Caki2 (cell line): ENCODE data around the gene SPEG. TPM values are rescaled to one million over a fixed set of nuclear protein-coding genes. Genes with fewer than 3 reads are reported as not detected.
"Not testable (repeated sequence)": the region's sequence is repeated elsewhere in the genome, so short reads cannot be mapped to it uniquely, and the experiment has no call there.

Source experiments
- DNase-seq: peaks from one replicate; pipeline ENCODE4 v3.0.0-alpha.2; 2015; ENCODE audit warnings: low read depth
- in situ Hi-C: cut with HindIII; loops from 2 replicates; pipeline ENCODE4 v1.10.0; 2016; ENCODE audit warnings: low sequenced_read_pairs, low pct_unique_long_range_greater_than_20kb, mixed read lengths
- total RNA-seq: library from RNA; depleted of rRNA; stranded (reverse); fragments of >200 nt; shearing (Covaris generic); gene quantifications from 2 replicates; pipeline ENCODE4 v1.2.3, GENCODE V29; 2014; ENCODE audit warnings: low replicate concordance

SPEG gene
- total RNA-seq, 1 experiment from 2014 or later = 8.4 TPM

- DNase-seq = no peak
- in situ Hi-C loops = no loop called here
Observed at GRCh38 chr2:219403861-219404260, 30.8 kb upstream of the SPEG start.

DNA sequence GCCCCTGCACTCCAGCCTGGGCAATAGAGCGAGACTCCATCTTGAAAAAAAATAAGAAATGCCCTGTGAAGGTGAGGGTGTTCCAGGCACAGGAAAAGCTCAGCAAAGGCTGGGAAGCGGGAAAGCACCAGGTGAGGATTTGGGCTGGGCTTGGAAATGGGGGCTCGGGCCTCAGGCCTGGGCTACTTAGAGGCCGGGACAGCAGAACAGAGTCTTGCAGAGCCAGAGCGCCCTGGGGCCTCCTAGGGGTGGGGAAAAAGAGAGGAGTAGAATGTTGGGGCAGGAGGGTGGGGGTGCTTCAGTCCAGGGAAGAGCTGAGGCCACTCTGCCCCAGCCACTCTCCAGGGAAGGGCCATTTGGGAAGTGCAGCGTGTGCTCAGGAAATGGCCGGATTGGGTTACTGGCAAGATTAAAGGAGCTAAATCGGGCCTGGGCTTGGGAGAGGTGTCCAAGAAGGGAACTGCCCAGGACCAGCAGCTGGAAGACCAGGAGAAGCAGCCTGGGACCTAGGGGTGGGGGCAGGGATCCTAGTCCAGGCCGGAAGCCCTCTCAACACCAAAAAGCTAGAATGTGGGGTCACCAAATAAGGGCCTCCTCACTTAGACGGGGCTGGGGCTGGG lies 30.2 kb upstream of the SPEG start:
- in situ Hi-C loops = no loop called here
- no peak for DNase-seq

- in situ Hi-C loops = no loop called here
Observed at GRCh38 chr2:219404954-219405353, 29.7 kb upstream of the SPEG start.

DNA sequence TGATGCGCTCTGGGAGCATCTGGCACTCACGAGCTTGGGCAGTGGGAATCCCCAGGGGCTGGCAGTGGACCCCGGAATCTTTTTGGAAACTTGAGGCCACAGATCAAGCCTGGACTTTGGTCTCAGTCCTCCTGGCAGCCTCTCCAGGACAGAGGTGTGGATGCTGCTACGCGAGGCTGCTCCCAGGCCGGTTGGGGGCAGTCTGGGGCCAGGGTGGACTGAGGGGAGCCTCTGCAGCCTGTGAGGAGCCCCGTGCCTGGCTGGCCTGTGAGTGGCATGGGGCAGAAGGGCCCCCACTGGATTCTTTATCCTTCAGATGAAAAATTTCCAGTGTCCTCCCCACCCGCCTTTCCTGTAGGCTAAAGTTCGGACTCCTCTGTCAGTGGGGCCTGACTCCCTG lies 29.2 kb upstream of the SPEG start:
- in situ Hi-C loops = no loop called here
- DNase-seq = no peak

More at GRCh38 chr2:219404954-219405353, 29.7 kb upstream of the SPEG start:
- no peak for DNase-seq

- no peak for DNase-seq
- in situ Hi-C loops = no loop called here
Observed at GRCh38 chr2:219405958-219406860, 28.4 kb upstream of the SPEG start.

- DNase-seq = no peak
- in situ Hi-C loops = no loop called here
Observed at GRCh38 chr2:219406861-219407230, 27.8 kb upstream of the SPEG start.

- DNase-seq, in situ Hi-C loops: not testable (repeated sequence)
Observed at GRCh38 chr2:219407343-219407742, 27.3 kb upstream of the SPEG start.

DNA sequence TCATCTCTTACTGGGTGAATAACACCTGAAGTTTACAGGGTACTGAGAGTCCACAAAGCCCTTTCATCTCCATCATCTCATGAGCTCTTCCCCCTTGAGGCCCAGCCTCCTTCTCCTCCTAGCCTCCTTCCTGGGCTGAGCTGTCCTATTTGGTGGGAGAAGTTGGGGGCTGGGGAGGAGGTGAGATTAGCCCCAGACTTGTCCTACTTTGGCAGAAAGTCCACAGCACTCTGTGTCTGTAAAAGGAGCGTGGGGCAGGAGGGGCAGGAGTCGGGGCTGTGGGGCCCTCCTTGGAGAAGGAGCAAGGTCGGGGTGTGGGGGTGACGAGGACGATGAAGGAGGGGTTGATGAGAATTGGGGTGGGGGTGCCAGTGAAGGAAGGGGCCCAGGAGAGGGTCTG lies 26.4 kb upstream of the SPEG start:
- in situ Hi-C loops = no loop called here

DNA sequence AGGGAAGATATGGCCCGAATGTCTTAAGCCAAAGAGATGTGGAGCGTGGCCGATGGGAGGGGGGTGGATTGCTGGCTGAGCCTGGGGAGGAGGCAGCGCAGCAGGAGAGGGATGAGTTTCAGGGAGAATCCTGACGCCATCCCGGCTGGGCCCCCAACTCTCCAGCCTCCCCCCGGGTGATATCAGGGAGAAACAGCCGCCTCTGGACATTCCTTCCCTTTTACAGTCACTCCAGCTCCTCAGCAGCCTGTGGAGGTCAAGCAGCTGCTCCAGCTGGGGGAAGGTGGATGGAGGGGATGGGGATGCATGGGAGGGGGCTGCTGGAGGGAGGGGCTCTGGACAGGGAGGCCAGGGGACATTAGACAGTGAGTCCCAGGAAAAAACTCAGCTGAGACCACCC lies 26.0 kb upstream of the SPEG start:
- no peak for DNase-seq
- in situ Hi-C loops = no loop called here

More for the DNA sequence above, 26.4 kb upstream of the SPEG start:
- no peak for DNase-seq

DNA sequence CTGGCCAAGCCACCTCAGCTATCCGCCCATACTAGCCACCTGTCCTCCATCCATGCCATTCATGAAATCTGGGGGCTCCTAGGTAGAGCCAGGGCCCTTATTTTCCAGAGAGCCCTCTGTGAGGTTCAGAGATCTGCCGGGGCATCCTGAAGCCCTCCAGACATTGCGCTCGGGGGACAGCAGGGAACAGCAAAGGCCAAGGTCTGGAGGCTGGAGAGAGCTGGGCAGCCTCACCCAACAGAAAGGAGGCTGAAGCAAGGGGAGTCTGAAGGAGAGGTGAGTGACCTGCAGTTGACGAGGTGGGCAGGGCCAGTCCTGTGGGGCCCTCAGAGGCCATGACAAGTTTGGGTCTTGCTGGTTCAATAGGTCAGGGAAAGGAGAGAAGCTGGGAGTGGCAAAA lies 25.0 kb upstream of the SPEG start:
- in situ Hi-C loops = no loop called here
- DNase-seq = no peak

DNA sequence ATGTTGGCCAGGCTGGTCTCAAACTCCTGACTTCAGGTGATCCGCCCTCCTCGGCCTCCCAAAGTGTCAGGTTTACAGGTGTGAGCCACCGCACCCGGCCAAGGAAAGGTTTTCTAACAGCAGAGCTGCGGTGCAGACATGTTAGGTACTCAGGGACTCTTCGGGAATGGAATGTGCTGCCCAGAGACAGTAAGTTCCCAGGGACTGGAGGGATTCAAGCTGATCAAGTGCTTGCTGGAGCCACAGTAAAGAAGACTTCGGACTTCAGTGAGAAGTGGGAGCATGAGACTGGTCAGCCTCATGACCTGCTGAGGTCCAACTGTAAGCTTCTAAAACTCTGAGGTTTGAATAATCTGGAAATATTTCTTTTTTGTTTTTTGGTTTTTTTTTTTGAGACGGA lies 24.3 kb upstream of the SPEG start:
- in situ Hi-C loops = no loop called here

GRCh38 chr2:219414857-219415256 lies 19.8 kb upstream of the SPEG start:
- in situ Hi-C loops = no loop called here

More for the DNA sequence above, 24.3 kb upstream of the SPEG start:
- no peak for DNase-seq

GRCh38 chr2:219415580-219416234 lies 18.9 kb upstream of the SPEG start:
- no peak for DNase-seq
- in situ Hi-C loops = no loop called here

More at GRCh38 chr2:219414857-219415256, 19.8 kb upstream of the SPEG start:
- no peak for DNase-seq

DNA sequence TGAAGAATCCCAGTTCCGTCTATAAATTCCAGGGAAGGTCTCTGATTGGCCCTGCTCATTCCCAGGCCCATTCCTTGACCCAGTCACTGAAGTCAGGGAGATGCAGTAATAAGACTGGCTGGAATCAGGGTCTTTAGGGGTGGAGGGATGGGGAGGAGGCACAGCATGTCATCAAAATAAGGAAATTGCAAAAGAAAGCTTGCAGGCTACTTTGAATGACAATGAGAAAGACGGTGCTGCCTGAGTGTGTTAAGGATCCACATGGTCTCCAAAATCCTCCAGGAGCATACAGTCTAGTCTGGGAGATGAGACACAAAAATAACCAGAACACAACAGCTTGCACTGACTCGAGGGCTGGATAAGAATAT lies 18.4 kb upstream of the SPEG start:
- in situ Hi-C loops = no loop called here
- DNase-seq = no peak

DNA sequence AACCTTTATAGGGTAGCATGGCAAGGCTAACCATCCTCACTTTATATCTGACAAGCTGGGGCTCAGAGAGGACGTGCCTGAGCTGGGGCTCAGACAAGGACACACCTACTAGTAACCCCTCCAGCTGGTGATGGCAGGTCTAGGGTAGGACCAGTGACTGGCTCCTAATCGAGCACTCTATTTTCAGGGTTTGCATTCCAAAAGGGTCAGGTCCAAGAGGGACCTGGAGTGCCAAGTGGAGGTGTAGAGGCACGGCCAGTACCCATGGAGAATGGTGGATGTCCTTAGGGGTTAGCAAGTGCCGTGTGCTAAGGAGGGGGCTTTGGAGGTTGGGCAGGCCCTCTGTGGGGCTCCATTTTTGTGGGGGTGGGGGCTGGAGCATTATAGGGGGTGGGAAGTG lies 17.7 kb upstream of the SPEG start:
- no peak for DNase-seq
- in situ Hi-C loops = no loop called here

GRCh38 chr2:219417374-219417773 lies 17.3 kb upstream of the SPEG start:
- no peak for DNase-seq
- in situ Hi-C loops = no loop called here

- no peak for DNase-seq
- in situ Hi-C loops = no loop called here
Observed at GRCh38 chr2:219418155-219419011, 16.3 kb upstream of the SPEG start, which contains the start of gene DES. Gene DES (plus strand): TSS chr2:219418377. CDS start chr2:219418463, 86 bp downstream.

- in situ Hi-C loops = no loop called here
- DNase-seq = no peak
Observed at GRCh38 chr2:219419012-219419324, 15.7 kb upstream of the SPEG start.
